HL-60 (cell line): ENCODE measurements around the gene PITPNC1.

ENCODE experiments used
- DNase-seq, 2 experiments: peaks; one replicate each; pipeline ENCODE4 v3.0.0-alpha.2; 2010 to 2020; ENCODE audit warnings: low read depth in 1 of 2, low spot score in 1 of 2
- H3K27ac ChIP-seq: fragments of 250-450 bp; sonication (Bioruptor Pico); replicated peaks from 2 replicates; pipeline ENCODE4 v1.5.1; 2020; ENCODE audit warnings: mild to moderate bottlenecking, moderate library complexity
- H3K27me3 ChIP-seq: fragments of 250-450 bp; sonication (Bioruptor Pico); 2 replicates; pipeline ENCODE4 v1.5.1; 2021; ENCODE audit warnings: mild to moderate bottlenecking, moderate library complexity; ENCODE audit not compliant: insufficient read depth, poor library complexity, severe bottlenecking
- H3K4me3 ChIP-seq: replicated peaks from 2 replicates; pipeline ENCODE4 v1.5.1; 2011; ENCODE audit warnings: mild to moderate bottlenecking, control low read depth, low read length; ENCODE audit not compliant: insufficient read depth
- CTCF ChIP-seq: IDR thresholded peaks from one replicate; pipeline ENCODE4 v1.5.1; 2011; ENCODE audit warnings: low read length, control low read depth, inconsistent platforms; ENCODE audit not compliant: insufficient read depth
- GABPA ChIP-seq: IDR thresholded peaks from 2 replicates; pipeline ENCODE4 v1.6.1; 2012; ENCODE audit warnings: low read depth
- POLR2AphosphoS5 ChIP-seq: IDR thresholded peaks from 2 replicates; pipeline ENCODE4 v1.6.1; 2012; ENCODE audit warnings: low read depth
- SPI1 ChIP-seq: IDR thresholded peaks from 2 replicates; pipeline ENCODE4 v1.6.1; 2012; ENCODE audit warnings: low read depth, mild to moderate bottlenecking, borderline replicate concordance
- TF ChIP-seq, protein P1 (sequence below): IDR thresholded peaks from 2 replicates; pipeline ENCODE4 v1.6.1; 2012; ENCODE audit warnings: low read depth; ENCODE audit not compliant: insufficient replicate concordance

Gene PITPNC1

GRCh38 chr17:67466251-67466796 lies 89.2 kb downstream of the PITPNC1 start:
- Histone ChIP-seq H3K27ac (no peak overlapping the region), H3K4me3 (no peak overlapping the region), H3K27me3 (no peaks in the 10 kb centered on the region)
- no peak for DNase-seq
- TF ChIP-seq CTCF (no peak), GABPA (no peak), SPI1 (no peak), POLR2AphosphoS5 (no peak)
- TF ChIP-seq, protein P1, sequence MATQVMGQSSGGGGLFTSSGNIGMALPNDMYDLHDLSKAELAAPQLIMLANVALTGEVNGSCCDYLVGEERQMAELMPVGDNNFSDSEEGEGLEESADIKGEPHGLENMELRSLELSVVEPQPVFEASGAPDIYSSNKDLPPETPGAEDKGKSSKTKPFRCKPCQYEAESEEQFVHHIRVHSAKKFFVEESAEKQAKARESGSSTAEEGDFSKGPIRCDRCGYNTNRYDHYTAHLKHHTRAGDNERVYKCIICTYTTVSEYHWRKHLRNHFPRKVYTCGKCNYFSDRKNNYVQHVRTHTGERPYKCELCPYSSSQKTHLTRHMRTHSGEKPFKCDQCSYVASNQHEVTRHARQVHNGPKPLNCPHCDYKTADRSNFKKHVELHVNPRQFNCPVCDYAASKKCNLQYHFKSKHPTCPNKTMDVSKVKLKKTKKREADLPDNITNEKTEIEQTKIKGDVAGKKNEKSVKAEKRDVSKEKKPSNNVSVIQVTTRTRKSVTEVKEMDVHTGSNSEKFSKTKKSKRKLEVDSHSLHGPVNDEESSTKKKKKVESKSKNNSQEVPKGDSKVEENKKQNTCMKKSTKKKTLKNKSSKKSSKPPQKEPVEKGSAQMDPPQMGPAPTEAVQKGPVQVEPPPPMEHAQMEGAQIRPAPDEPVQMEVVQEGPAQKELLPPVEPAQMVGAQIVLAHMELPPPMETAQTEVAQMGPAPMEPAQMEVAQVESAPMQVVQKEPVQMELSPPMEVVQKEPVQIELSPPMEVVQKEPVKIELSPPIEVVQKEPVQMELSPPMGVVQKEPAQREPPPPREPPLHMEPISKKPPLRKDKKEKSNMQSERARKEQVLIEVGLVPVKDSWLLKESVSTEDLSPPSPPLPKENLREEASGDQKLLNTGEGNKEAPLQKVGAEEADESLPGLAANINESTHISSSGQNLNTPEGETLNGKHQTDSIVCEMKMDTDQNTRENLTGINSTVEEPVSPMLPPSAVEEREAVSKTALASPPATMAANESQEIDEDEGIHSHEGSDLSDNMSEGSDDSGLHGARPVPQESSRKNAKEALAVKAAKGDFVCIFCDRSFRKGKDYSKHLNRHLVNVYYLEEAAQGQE = no peak

GRCh38 chr17:67467500-67468455 lies 90.7 kb downstream of the PITPNC1 start:
- no peak for DNase-seq
- TF ChIP-seq POLR2AphosphoS5 = no peak
- no peak for TF ChIP-seq SPI1
- TF ChIP-seq, protein P1 = no peak
- TF ChIP-seq CTCF = no peak
- TF ChIP-seq GABPA = no peak
- Histone ChIP-seq H3K27me3 (no peaks in the 10 kb centered on the region), H3K4me3 (no peak overlapping the region), H3K27ac (no peak overlapping the region)

- DNase-seq = peak in 1 of 2 experiments; percentile 70
- TF ChIP-seq, protein P1 = no peak
- TF ChIP-seq CTCF (no peak), GABPA (no peak), POLR2AphosphoS5 (no peak), SPI1 (no peak)
- Histone ChIP-seq H3K27me3 (no peaks in the 10 kb centered on the region), H3K27ac (peak overlapping the region; percentile 71), H3K4me3 (no peak overlapping the region; the same call in 1 of the 2 replicates)
Measured at GRCh38 chr17:67469208-67469980, 92.3 kb downstream of the PITPNC1 start.
